GM18498 (cell line): Measurements from ENCODE around the gene LRRC37A3.
"Not testable (repeated sequence)": the region's sequence is repeated elsewhere in the genome, so short reads cannot be mapped to it uniquely, and the experiment has no call there.

Source experiments
- ATAC-seq: cut with Tn5 transposase; IDR thresholded peaks from one replicate; pipeline ENCODE4 v1.9.1; 2021; ENCODE audit warnings: mild to moderate bottlenecking, moderate library complexity; ENCODE audit not compliant: unreplicated experiment

Gene LRRC37A3

DNA sequence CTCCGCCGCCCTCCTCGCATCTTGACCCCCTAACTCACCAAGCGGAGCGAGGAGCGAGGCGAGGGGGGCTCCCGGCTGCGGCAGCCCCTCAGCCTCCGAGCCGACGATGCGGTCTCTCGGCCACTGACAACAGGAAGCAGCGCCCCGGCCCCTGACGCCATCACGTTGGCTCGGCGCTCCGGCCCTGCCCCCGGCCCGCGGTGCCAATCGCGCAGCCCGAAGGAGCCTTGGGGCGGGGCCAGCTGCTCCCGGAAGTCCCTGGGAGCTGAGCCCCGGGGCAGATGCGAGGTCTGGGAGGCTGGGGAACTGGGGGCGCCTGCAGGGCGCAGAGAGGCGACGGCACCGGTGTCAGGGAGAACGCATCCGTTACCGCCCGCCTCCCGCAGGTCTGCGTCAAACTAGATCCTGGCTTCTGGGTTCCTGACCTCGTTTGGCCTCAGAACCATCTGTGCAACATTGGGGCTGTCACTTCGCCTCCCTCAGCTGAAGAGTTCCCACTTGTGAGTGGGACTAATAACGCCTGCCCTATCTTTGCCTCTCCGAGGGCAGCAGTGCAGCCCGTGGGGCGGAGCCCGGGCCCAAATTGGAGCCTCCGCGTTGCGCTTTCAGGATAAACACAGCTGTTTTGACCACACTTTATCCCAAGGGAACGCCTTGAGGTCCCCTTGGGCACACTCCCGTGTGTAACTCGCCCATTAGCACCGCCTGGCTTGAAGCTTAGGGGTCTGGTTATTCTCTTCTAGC lies 82.1 kb downstream of the LRRC37A3 start:
- peak; percentile 96 for ATAC-seq

DNA sequence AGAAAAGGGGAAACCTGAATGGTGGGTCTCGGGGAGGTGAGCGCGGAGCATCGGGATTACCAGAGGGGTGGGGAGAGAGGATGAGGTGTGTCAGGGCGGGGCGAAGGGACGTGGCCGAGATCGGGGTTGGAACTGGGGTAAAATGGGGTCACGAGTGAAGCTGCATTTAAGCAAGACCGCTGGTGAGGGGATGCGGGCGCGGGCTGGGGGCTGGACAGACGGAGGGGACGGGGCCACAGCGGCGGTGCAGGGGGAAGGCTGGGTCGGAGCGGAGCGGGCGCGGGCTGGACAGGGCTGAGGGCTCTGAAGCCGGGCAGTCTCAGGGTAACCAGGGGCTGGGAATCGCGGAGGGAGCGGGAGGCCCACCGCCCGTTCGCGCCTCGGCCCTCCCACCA lies 82.7 kb downstream of the LRRC37A3 start:
- ATAC-seq = peak; percentile 34

DNA sequence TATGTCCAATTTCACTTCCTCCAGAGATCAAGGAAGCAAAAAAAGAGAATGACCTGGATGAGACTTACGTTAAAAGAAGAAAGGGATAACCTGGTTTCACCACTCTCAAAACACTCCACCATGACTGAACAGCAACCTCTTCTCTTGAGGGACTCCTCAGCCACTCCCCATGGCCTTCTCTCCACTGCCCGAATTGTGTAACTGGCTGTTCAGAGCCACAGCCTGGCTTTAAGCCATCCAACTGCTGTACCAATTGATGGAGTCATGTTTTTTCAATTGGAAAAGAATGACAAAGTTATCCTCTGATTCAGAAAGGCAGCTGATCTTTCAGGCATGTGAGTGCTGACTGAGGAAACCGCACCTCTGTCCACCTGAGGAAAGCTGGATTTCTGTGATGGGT lies 85.2 kb downstream of the LRRC37A3 start:
- ATAC-seq = not testable (repeated sequence)

DNA sequence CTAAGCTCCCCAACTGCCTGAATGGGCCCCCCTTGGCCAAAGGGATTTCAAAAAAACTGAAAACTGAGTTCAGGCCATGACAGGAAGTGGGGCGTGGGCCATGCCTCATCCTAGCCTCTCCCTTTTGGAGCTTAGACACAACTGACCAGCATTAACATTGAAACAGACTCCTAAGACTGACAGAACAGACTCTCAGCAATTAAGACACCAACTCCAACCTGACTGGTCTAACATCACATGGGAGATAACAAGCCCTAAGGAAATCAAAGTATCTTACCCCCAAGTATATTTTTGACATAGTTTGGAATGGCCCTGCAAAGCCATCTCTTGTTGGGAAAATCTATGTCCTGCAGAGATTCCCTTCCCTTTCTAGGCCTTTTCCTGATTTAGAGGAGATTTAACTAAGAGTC lies 88.6 kb downstream of the LRRC37A3 start:
- ATAC-seq = not testable (repeated sequence)

DNA sequence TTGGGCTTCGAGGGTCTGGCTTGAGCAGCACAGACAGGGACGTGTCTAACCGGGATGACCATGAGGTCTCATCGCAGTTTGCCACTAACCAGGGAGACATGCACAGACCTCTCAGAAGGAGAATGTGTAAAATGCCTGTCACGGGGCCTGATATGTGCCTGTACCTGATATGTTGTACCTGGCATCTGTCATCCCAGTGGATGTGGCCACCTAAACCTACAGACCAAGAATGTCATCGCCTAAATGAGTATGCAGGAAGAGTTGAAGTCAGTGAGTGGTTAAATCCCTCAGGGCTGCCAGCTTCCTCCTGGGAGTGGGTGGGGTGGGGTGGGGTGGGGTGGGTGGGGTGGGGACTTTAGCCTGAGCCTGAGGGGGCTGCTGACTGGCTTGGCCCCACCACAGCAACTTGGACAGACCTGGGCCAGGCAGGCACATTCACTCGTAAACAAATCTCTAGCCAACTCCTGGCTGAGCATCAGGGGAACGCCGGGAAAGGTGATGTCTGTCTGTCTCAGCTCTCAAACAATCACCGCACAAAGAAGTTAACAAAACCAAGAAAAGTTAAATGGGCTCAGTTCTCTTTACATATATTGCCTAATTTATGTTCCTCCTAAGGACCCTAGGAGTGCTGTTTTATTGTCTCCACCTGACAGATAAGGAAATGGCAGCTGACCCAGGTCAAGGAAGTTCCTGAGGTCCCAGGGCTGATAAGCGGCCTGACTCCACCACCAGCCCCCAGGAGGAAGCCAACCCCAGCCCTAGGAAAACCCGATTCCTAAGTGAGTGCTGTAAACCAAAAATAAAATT lies 89.3 kb downstream of the LRRC37A3 start:
- not testable (repeated sequence) for ATAC-seq

DNA sequence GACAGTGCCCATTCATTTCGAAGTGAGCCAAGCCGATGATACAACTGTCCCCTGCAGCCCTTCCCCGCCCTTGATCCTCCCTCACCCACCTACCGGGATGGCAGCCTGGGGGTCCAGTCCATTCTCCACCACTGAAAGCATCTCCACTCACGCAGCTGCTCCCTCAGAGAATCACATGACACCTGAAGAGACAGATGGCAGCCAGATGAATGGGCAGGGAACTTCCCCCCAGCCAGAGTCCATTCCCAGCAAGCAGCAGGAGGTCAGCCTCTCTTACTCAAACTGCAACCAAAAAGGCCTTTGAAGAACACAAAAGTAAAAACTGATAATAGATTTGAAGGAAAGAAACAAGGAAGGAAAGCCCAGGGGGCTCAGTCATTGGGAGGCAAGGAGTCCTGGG lies 90.2 kb downstream of the LRRC37A3 start:
- not testable (repeated sequence) for ATAC-seq

DNA sequence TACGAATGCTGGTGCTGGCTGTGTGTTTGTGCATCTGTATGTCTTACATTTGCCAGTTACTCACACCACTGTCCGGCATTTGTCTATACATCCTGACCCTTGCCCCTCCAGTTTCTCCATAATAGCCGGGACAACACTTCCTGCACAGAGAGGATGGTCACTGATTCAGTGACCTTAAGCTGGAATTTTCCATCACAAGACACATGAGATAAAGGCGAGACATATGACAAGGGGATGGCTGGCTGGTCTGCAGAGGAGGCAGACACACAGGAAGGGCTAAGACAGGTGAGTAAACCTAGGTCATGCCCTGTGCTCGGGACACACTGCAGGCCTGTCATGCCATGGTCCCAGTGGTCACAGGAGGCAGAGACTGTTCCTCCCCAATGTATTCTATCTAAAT lies 100.4 kb downstream of the LRRC37A3 start:
- not testable (repeated sequence) for ATAC-seq

DNA sequence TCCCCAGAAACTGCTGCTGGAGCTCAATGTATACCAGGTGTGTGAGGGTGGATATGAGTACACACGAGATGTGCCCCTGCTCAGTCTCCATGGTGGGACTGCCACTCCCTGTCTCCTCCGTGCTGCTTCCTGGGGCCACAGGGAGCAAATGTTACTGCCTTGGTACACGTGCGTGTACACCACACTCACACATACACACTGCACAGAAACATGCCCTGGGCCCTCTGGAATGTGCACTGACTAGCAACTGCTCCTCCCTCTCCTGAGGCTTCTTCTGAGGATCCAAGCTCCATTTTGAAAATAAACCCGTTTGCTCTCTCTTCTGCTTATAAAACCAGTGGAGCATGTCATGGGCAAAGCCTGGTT lies 103.5 kb downstream of the LRRC37A3 start:
- ATAC-seq = not testable (repeated sequence)

DNA sequence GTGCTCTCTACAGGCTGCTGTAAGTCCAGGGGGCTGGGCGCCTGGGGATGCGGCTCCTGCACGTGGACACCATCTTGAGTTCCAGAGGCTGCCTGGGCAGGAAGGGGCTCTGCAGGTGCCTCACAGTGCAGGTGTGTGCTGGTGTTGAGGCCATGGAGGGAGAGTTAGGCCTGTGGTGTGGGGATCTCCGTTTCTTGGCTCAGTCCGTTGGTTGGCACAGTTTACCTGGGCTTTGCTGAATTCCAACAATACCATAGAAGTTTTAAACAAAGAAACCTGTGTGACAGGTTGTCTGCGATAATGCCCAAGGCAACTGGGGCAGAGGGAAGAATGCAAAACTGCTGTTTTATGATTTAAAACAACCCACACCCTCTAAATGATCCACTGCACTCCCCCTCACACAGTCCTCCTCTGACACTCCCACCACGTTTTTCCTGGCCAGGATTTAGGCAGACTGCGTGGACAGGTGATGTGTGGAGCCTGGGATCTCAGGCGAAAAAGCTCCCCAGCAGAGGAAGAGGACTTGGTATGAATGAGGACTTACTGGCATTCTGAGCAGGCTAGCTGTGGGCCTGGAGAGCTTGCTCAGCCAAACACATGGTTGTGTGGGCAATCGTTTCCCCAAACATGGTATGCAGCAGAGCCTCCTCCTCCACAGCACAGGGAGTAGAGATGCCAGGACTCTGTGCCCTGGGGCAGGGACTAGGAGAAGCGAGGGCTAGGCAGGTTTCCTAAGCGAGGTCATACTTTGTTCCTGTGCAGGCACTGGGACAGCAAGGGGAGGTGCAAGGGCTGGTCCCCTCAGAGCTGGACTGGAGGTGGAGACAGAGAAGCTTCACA lies 104.1 kb downstream of the LRRC37A3 start:
- ATAC-seq = not testable (repeated sequence)

DNA sequence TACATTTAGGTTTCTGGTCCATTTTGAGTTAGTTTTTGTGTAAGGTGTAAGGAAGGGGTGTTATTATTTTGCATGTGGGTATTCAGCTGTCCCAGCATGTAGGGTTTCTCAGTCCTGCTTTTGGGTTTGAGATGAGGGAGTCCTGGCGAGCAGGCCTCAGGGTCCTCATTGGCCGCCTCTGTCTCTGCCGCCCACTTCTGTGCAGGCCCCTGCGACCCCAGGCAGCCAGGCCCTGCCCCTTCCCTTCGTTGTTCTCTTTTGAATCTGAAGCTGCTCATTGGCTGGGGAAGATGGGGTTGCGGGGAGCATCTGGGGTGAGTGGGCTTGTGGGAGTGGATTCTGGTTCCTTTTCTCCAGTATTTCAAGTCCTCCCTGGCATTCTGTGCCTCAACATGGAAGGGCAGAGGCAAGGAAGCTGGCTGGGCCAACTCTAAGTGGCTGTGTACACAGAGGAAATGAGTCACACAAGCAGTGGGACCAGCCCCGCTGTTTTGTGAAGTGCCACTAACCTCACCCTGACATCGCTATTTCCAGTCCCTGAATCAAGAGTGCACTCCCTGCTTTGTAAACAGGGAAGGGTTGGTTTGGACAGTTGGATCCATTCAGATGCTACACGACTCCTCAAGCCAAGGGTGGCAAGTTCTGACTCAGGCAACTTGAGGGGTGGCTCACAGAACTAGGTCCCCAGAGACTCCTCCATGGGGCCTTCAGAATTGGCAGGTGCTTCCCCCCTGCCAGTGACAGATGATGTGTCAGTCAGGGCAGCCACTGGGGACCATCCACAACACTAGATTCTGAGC lies 110.9 kb downstream of the LRRC37A3 start:
- ATAC-seq = peak; percentile 90
